Brain pericyte (primary cell): ENCODE data around the gene CCDC85C.

Experiments
- DNase-seq: peaks from one replicate; pipeline ENCODE4 v3.0.0-alpha.2; 2012; ENCODE audit warnings: low read depth, low spot score

Gene CCDC85C

GRCh38 chr14:99522934-99523703 lies 80.9 kb downstream of the CCDC85C start:
- no peak for DNase-seq

- no peak for DNase-seq
These were observed 81.5 kb downstream of the CCDC85C start for GRCh38 chr14:99522457-99522891.

- DNase-seq, result no peak
These were observed 82.0 kb downstream of the CCDC85C start for GRCh38 chr14:99522025-99522401.

- no peak for DNase-seq
These were observed 82.6 kb downstream of the CCDC85C start for GRCh38 chr14:99521176-99522024.

GRCh38 chr14:99520571-99521081 lies 83.4 kb downstream of the CCDC85C start:
- DNase-seq, result no peak

- DNase-seq, result no peak
These were observed 84.0 kb downstream of the CCDC85C start for GRCh38 chr14:99519931-99520421.

GRCh38 chr14:99519347-99519881 lies 84.6 kb downstream of the CCDC85C start:
- DNase-seq, result no peak

- no peak for DNase-seq
These were observed 85.3 kb downstream of the CCDC85C start for GRCh38 chr14:99518441-99519346.

GRCh38 chr14:99517643-99518381 lies 86.2 kb downstream of the CCDC85C start:
- DNase-seq, result no peak

- no peak for DNase-seq
These were observed 87.0 kb downstream of the CCDC85C start for GRCh38 chr14:99516871-99517642.

GRCh38 chr14:99516156-99516870 lies 87.7 kb downstream of the CCDC85C start:
- no peak for DNase-seq

- no peak for DNase-seq
These were observed 88.5 kb downstream of the CCDC85C start for GRCh38 chr14:99515301-99516155.

- no peak for DNase-seq
These were observed 89.3 kb downstream of the CCDC85C start for GRCh38 chr14:99514552-99515300.

GRCh38 chr14:99513946-99514551 lies 90.0 kb downstream of the CCDC85C start:
- DNase-seq, result no peak

- DNase-seq, result no peak
These were observed 90.8 kb downstream of the CCDC85C start for GRCh38 chr14:99513183-99513694.

GRCh38 chr14:99512571-99513182 lies 91.3 kb downstream of the CCDC85C start:
- no peak for DNase-seq
